Daoy (cell line): ENCODE results near the gene MUSK. TPM values are rescaled to one million over a fixed set of nuclear protein-coding genes. Genes with fewer than 3 reads are reported as not detected.
A peak's percentile ranks its signal among the peaks of the same experiment; 100 is the strongest.
"Not testable (repeated sequence)": the region's sequence is repeated elsewhere in the genome, so short reads cannot be mapped to it uniquely, and the experiment has no call there.

ENCODE experiments used
- DNase-seq: peaks from one replicate; pipeline ENCODE4 v3.0.0-alpha.2; 2015; ENCODE audit warnings: low read depth
- total RNA-seq: library from RNA; depleted of rRNA; stranded (reverse); fragments of >200 nt; shearing (Covaris generic); gene quantifications from 2 replicates; pipeline ENCODE4 v1.2.3, GENCODE V29; 2014

MUSK gene
- total RNA-seq, 1 experiment from 2014 or later: not detected

GRCh38 chr9:110809038-110809595 is 140.5 kb downstream of the MUSK start:
- no peak for DNase-seq

GRCh38 chr9:110810262-110810976 is 141.8 kb downstream of the MUSK start:
- no peak for DNase-seq

GRCh38 chr9:110812886-110813285 is 144.3 kb downstream of the MUSK start:
- no peak for DNase-seq

GRCh38 chr9:110814159-110814558 is 145.6 kb downstream of the MUSK start:
- DNase-seq: peak; percentile 30

- DNase-seq: no peak
These were observed 146.8 kb downstream of the MUSK start for GRCh38 chr9:110815361-110815760.

GRCh38 chr9:110820381-110820780 is 151.8 kb downstream of the MUSK start:
- no peak for DNase-seq

GRCh38 chr9:110821064-110821463 is 152.5 kb downstream of the MUSK start:
- no peak for DNase-seq

- not testable (repeated sequence) for DNase-seq
These were observed 156.5 kb downstream of the MUSK start for GRCh38 chr9:110825129-110825528.

GRCh38 chr9:110825950-110826349 is 157.4 kb downstream of the MUSK start:
- no peak for DNase-seq

- not testable (repeated sequence) for DNase-seq
These were observed 157.8 kb downstream of the MUSK start for GRCh38 chr9:110826400-110826799.

GRCh38 chr9:110828264-110828663 is 159.7 kb downstream of the MUSK start:
- no peak for DNase-seq

- no peak for DNase-seq
These were observed 161.9 kb downstream of the MUSK start for GRCh38 chr9:110830495-110830894.

GRCh38 chr9:110832926-110833325 is 164.3 kb downstream of the MUSK start:
- DNase-seq: no peak

GRCh38 chr9:110835404-110835803 is 166.8 kb downstream of the MUSK start:
- peak; percentile 89 for DNase-seq

- peak; percentile 39 for DNase-seq
These were observed 167.3 kb downstream of the MUSK start for GRCh38 chr9:110835859-110836271.

- no peak for DNase-seq
These were observed 168.9 kb downstream of the MUSK start for GRCh38 chr9:110837401-110838005.

GRCh38 chr9:110842169-110842568 is 173.6 kb downstream of the MUSK start:
- peak; percentile 43 for DNase-seq

GRCh38 chr9:110842986-110843385 is 174.4 kb downstream of the MUSK start:
- DNase-seq: no peak

- DNase-seq: no peak
These were observed 175.5 kb downstream of the MUSK start for GRCh38 chr9:110844121-110844520.

GRCh38 chr9:110846215-110846614 is 177.6 kb downstream of the MUSK start:
- no peak for DNase-seq

GRCh38 chr9:110847671-110848070 is 179.1 kb downstream of the MUSK start:
- DNase-seq: no peak

GRCh38 chr9:110850401-110851135 is 182.0 kb downstream of the MUSK start:
- DNase-seq: no peak
